Activated CD8-positive, alpha-beta T cell treated with anti-CD3 and anti-CD28 coated beads, Interleukin-2, amount 10 ng/mL, durations not matched to agents 7 days and 5 days (primary cell): ENCODE measurements around the gene IL17C. TPM values are rescaled to one million over a fixed set of nuclear protein-coding genes. Genes with fewer than 3 reads are reported as not detected.

Experiments
- ATAC-seq: fragments of 150-1000 bp; cut with Tn5 transposase; one replicate; pipeline ENCODE4 v1.10.0; 2021; ENCODE audit warnings: moderate library complexity
- CTCF ChIA-PET: fragments of 350-600 bp; sonication (Branson Sonifier 250); formaldehyde crosslinking; loops from one replicate; lab custom pipeline; 2021; ENCODE audit warnings: antibody characterized with exemption; lab: Charles Lee
- POLR2A ChIA-PET: fragments of 350-600 bp; sonication (Branson Sonifier 250); formaldehyde crosslinking; loops from one replicate; lab custom pipeline; 2021; ENCODE audit warnings: antibody characterized with exemption; lab: Charles Lee
- DNase-seq: peaks from one replicate; pipeline ENCODE4 v3.0.0-alpha.2; 2020
- H3K27ac Mint-ChIP-seq: one replicate; pipeline ENCODE4 v1.8.0; 2021; ENCODE audit warnings: mild to moderate bottlenecking, mixed read lengths
- H3K27me3 Mint-ChIP-seq: one replicate; pipeline ENCODE4 v1.8.0; 2021; ENCODE audit warnings: low read depth, mixed read lengths
- H3K36me3 Mint-ChIP-seq: one replicate; pipeline ENCODE4 v1.8.0; 2021; ENCODE audit warnings: low read depth, mixed read lengths
- H3K4me1 Mint-ChIP-seq: one replicate; pipeline ENCODE4 v1.8.0; 2021; ENCODE audit warnings: low read depth, mixed read lengths
- H3K4me3 Mint-ChIP-seq: one replicate; pipeline ENCODE4 v1.8.0; 2021; ENCODE audit warnings: mild to moderate bottlenecking, mixed read lengths
- H3K9me3 Mint-ChIP-seq: one replicate; pipeline ENCODE4 v1.8.0; 2022; ENCODE audit warnings: mixed read lengths; ENCODE audit not compliant: insufficient read depth
- total RNA-seq, 2 experiments: library from RNA; stranded (reverse); gene quantifications; one replicate each; pipeline ENCODE4 v1.2.3, GENCODE V29; 2021

IL17C gene, protein sequence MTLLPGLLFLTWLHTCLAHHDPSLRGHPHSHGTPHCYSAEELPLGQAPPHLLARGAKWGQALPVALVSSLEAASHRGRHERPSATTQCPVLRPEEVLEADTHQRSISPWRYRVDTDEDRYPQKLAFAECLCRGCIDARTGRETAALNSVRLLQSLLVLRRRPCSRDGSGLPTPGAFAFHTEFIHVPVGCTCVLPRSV
- under 1 TPM in 1 of 2 experiments, not detected in 1; 0.37 TPM for total RNA-seq

GRCh38 chr16:88638323-88639230, at the start of gene IL17C:
Gene IL17C, plus strand, starts transcription at chr16:88638572. Its CDS starts 70 bp downstream, at chr16:88638642.
- H3K27me3 Mint-ChIP-seq, result peaks cover 25% of the 10 kb centered on the region
- POLR2A ChIA-PET, result interaction anchor here (0.9 to 2.0 kb wide), 3 partner anchors 11 to 66 kb away, joined by 3 to 12 read pairs (median 8); no protein-coding TSS in a partner anchor
- no peak within 1 kb of the TSS for H3K4me3 Mint-ChIP-seq
- H3K36me3 Mint-ChIP-seq, result peaks cover 12% of the 10 kb centered on the region
- no peak for DNase-seq
- H3K9me3 Mint-ChIP-seq, result no peaks in the 10 kb centered on the region
- CTCF ChIA-PET, result no interaction called here
- peak within 1 kb of the TSS; percentile 26 for H3K27ac Mint-ChIP-seq
- ATAC-seq, result no peak
- H3K4me1 Mint-ChIP-seq, result peaks cover 44% of the 10 kb centered on the region

DNA sequence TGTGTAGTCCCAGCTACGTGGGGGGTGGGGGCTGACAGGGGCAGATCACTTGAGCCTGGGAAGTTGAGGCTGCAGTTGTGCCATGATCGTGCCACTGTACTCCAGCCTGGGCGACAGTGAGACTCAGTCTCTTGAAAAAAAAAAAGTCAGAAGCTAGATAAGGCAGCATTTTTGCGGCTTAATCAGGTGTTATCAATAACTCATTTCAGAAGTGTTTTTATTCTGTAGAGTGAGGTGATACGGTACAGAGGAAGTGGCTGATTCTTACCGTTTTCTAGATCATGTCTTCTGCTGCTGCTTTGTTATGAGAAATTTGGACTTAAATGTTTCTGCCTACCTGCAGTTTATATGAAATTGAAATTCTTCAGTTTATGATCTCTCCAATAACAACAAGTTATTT, 49.6 kb upstream of the IL17C start:
- CTCF ChIA-PET, result interaction anchor here (0.9 kb wide), 1 partner anchor 26 kb away, joined by 3 read pairs; no protein-coding TSS in a partner anchor
- POLR2A ChIA-PET, result interaction anchor here (1.3 to 1.4 kb wide), 2 partner anchors 18 to 31 kb away, joined by 3 to 5 read pairs; partner anchors contain the start of gene ZC3H18
- Mint-ChIP-seq H3K27me3 (no peaks in the 10 kb centered on the region), H3K4me3 (no peak overlapping the region), H3K4me1 (peaks cover 23% of the 10 kb centered on the region), H3K27ac (peak overlapping the region; percentile 33), H3K9me3 (no peaks in the 10 kb centered on the region), H3K36me3 (peaks cover 58% of the 10 kb centered on the region)
- no peak for ATAC-seq
- DNase-seq, result no peak

DNA sequence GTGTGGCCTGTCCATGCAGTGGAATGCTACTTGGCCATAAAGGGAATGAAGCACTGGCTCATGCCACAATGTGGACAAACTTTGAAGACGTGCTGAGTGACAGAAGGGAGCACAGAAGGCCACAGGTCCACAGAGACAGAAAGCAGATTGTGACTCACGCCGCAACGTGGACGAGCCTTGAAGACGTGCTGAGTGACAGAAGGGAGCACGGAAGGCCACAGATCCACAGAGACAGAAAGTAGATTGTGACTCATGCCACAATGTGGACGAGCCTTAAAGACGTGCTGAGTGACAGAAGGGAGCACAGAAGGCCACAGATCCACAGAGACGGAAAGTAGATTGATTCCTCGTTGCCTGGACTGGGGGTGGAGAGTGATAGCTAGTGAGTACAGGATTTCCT, 48.9 kb upstream of the IL17C start:
- ATAC-seq (no peak), DNase-seq (no peak)
- H3K4me3 Mint-ChIP-seq, result no peak overlapping the region
- peaks cover 21% of the 10 kb centered on the region for H3K4me1 Mint-ChIP-seq
- ChIA-PET POLR2A (interaction anchor here (1.4 kb wide), 1 partner anchor 19 kb away, joined by 5 read pairs; the partner anchor contains the start of gene ZC3H18), CTCF (no interaction called here)
- H3K36me3 Mint-ChIP-seq, result peaks cover 60% of the 10 kb centered on the region
- H3K27me3 Mint-ChIP-seq, result no peaks in the 10 kb centered on the region
- H3K27ac Mint-ChIP-seq, result peak overlapping the region; percentile 33
- H3K9me3 Mint-ChIP-seq, result no peaks in the 10 kb centered on the region

GRCh38 chr16:88591577-88592021, 46.8 kb upstream of the IL17C start:
- Mint-ChIP-seq H3K4me1 (peaks cover 17% of the 10 kb centered on the region), H3K27ac (peak overlapping the region; percentile 40), H3K36me3 (peaks cover 60% of the 10 kb centered on the region), H3K27me3 (no peaks in the 10 kb centered on the region), H3K4me3 (no peak overlapping the region), H3K9me3 (no peaks in the 10 kb centered on the region)
- POLR2A ChIA-PET, result interaction anchor here (0.7 kb wide), 1 partner anchor 1147 kb away, joined by 5 read pairs; no protein-coding TSS in a partner anchor
- DNase-seq (no peak), ATAC-seq (no peak)
- CTCF ChIA-PET, result no interaction called here

DNA sequence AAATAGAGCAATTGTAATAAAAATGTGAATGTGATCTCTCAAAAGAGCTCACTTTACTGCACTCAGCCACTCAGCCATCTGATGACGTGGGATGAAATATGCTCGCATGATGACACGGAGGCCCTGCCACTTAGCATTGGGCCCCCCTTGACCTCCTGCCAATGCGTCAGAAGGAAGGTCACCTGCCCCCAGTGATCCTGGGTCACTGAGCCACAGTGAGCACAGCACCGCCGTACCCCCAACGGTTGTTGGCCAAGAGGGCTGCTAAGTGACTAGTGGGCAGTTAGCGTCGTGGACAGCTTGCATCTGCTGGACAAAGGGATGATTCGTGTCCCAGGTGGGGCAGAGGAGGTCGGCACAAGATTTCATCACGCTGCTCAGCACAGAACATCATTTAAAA, 45.3 kb upstream of the IL17C start:
- CTCF ChIA-PET, result interaction anchor here (1.3 kb wide), 1 partner anchor 27 kb away, joined by 4 read pairs; no protein-coding TSS in a partner anchor
- ATAC-seq, result no peak

DNA sequence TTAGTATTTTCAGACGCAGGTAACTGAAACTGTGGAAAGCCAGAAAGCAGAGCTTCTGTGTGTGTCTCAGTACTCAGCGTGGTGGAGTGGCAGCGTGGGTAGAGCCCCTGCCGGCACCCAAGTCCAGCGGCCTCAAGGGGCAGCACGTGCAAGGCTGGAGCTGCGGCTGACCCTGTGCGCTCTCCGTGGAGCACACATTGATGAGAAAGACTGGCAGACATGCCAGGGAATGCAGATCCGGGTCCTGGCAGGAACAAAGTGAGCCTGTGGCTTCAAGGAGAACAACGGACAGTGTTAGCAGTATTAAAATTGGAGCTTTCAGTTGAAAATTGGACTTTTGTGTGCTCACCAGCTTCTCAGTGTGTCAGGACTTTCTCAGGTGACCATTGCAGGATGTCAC, 44.9 kb upstream of the IL17C start:
- ChIA-PET CTCF (interaction anchor here (1.3 kb wide), 1 partner anchor 26 kb away, joined by 4 read pairs; no protein-coding TSS in a partner anchor), POLR2A (interaction anchor here (0.6 to 1.6 kb wide), 2 partner anchors 17 to 130 kb away, joined by 3 read pairs; no protein-coding TSS in a partner anchor)

More for the DNA sequence above, 45.3 kb upstream of the IL17C start:
- no peak overlapping the region for H3K27ac Mint-ChIP-seq
- peaks cover 46% of the 10 kb centered on the region for H3K36me3 Mint-ChIP-seq
- H3K9me3 Mint-ChIP-seq, result no peaks in the 10 kb centered on the region
- H3K4me1 Mint-ChIP-seq, result peaks cover 13% of the 10 kb centered on the region
- POLR2A ChIA-PET, result interaction anchor here (0.7 to 1.6 kb wide), 2 partner anchors 17 to 611 kb away, joined by 3 to 4 read pairs; no protein-coding TSS in a partner anchor
- H3K27me3 Mint-ChIP-seq, result no peaks in the 10 kb centered on the region
- no peak for DNase-seq
- H3K4me3 Mint-ChIP-seq, result no peak overlapping the region

DNA sequence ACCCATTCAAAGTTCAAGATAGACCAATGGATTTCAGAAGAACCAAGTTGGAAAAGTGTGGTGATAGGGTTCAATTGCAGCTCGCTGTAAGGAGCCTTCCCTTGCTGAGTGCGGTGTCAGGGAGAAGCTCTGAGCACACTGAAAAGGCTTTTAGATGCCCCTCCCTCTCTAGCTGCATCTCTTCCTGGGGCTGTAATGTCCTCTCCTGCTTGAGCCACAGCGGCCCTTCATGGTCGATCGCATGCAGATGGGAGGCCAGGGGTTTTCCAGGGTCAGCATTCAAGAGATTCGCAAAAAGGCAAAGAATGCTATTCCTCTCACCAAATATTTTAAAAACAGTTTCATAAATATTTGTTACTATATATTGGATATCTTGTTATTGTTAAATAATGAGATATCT, 44.5 kb upstream of the IL17C start:
- ATAC-seq (no peak), DNase-seq (no peak)
- H3K27me3 Mint-ChIP-seq, result no peaks in the 10 kb centered on the region
- H3K9me3 Mint-ChIP-seq, result no peaks in the 10 kb centered on the region
- ChIA-PET CTCF (interaction anchor here (1.3 kb wide), 1 partner anchor 26 kb away, joined by 4 read pairs; no protein-coding TSS in a partner anchor), POLR2A (interaction anchor here (0.6 to 1.6 kb wide), 2 partner anchors 16 to 129 kb away, joined by 3 read pairs; no protein-coding TSS in a partner anchor)
- no peak overlapping the region for H3K4me3 Mint-ChIP-seq
- peaks cover 41% of the 10 kb centered on the region for H3K36me3 Mint-ChIP-seq
- peaks cover 6% of the 10 kb centered on the region for H3K4me1 Mint-ChIP-seq
- no peak overlapping the region for H3K27ac Mint-ChIP-seq

More for the DNA sequence above, 44.9 kb upstream of the IL17C start:
- DNase-seq (no peak), ATAC-seq (no peak)
- Mint-ChIP-seq H3K4me1 (peaks cover 9% of the 10 kb centered on the region), H3K9me3 (no peaks in the 10 kb centered on the region), H3K4me3 (no peak overlapping the region), H3K27ac (no peak overlapping the region), H3K36me3 (peaks cover 43% of the 10 kb centered on the region), H3K27me3 (no peaks in the 10 kb centered on the region)

DNA sequence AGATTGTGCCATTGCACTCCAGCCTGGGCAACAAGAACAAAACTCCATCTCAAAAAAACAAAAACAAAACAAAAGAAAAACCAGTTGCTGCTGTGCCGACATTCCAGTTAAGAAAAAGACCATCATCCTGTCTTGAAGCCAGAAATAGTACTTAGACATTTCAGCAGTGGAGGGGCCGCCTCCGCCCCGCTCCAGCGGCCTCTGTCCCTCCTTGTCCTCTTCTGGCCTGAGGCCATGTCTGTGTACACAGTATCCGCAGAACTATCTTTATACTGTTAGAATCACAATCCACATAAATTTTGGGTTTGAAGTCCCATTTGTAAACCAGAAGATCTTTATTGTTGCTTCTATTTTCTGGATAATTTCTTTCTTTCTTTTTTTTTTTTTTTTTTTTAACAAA, 43.3 kb upstream of the IL17C start:
- Mint-ChIP-seq H3K9me3 (no peaks in the 10 kb centered on the region), H3K27ac (no peak overlapping the region), H3K4me3 (no peak overlapping the region), H3K36me3 (peaks cover 41% of the 10 kb centered on the region), H3K27me3 (no peaks in the 10 kb centered on the region), H3K4me1 (peaks cover 3% of the 10 kb centered on the region)
- ChIA-PET CTCF (interaction anchor here (1.3 kb wide), 1 partner anchor 24 kb away, joined by 3 read pairs; no protein-coding TSS in a partner anchor), POLR2A (no interaction called here)
- ATAC-seq (no peak), DNase-seq (no peak)

GRCh38 chr16:88595921-88596320, 42.5 kb upstream of the IL17C start:
- Mint-ChIP-seq H3K36me3 (peaks cover 43% of the 10 kb centered on the region), H3K27ac (no peak overlapping the region), H3K27me3 (no peaks in the 10 kb centered on the region), H3K4me1 (peaks cover 3% of the 10 kb centered on the region), H3K9me3 (no peaks in the 10 kb centered on the region), H3K4me3 (no peak overlapping the region)
- ChIA-PET CTCF (interaction anchor here (1.0 to 1.3 kb wide), 2 partner anchors 24 to 1315 kb away, joined by 3 read pairs; no protein-coding TSS in a partner anchor), POLR2A (no interaction called here)
- ATAC-seq, result no peak
- DNase-seq, result no peak

DNA sequence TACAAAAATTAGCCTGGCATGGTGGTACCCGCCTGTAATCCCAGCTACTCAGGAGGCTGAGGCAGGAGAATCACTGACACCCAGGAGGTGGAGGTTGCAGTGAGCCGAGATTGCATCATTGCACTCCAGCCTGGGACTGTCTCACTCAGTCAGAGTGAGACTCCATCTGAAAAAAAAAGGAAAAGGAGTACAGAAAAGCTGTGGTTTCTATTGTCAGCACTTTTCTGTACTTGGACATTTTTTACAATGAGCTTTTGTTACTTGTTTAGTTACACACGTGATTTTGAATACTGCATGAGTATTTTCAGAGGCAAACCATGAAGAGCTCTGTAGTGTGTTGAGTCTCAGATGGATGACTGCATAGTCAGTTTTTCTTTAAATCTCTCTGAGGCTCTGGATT, 41.9 kb upstream of the IL17C start:
- ATAC-seq, result no peak
- DNase-seq, result no peak

DNA sequence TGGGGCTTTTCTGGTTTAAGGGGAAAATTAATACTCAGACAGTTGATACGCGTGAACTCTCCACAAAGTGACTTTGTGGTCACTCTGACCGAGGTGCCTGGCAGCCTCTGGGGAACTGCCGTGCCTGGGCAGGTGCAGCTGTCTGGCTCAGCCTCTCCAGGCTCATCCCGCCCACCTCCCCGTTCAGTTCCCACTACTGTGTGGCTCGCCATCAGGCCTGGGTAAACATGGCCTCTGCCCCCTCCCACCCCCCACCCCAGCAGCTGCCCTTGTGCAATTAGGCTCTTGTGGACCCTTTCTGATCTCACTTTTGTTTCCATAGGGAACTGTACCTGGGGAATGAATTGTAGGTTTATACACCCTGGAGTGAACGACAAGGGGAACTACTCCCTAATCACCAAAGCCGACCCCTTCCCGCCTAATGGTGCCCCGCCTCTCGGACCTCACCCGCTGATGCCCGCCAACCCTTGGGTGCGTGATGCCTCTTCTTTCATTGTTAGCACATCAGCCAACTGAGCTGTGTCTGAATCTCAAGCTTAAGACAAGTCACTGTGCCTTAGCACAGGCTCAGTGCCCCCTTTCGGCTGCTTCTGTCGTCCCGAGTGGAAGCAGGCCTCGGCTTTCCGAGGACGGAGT, 40.4 kb upstream of the IL17C start:
- Mint-ChIP-seq H3K27me3 (no peaks in the 10 kb centered on the region), H3K4me1 (no peaks in the 10 kb centered on the region), H3K4me3 (no peak overlapping the region), H3K9me3 (no peaks in the 10 kb centered on the region), H3K36me3 (peaks cover 47% of the 10 kb centered on the region), H3K27ac (no peak overlapping the region)
- ATAC-seq (no peak), DNase-seq (no peak)
- CTCF ChIA-PET, result no interaction called here
- POLR2A ChIA-PET, result no interaction called here

More for the DNA sequence above, 41.9 kb upstream of the IL17C start:
- no peak overlapping the region for H3K27ac Mint-ChIP-seq
- no peaks in the 10 kb centered on the region for H3K9me3 Mint-ChIP-seq
- H3K36me3 Mint-ChIP-seq, result peaks cover 44% of the 10 kb centered on the region
- POLR2A ChIA-PET, result interaction anchor here (0.6 kb wide), 1 partner anchor 153 kb away, joined by 4 read pairs; no protein-coding TSS in a partner anchor
- no peaks in the 10 kb centered on the region for H3K27me3 Mint-ChIP-seq
- peaks cover 2% of the 10 kb centered on the region for H3K4me1 Mint-ChIP-seq
- CTCF ChIA-PET, result interaction anchor here (1.0 to 1.3 kb wide), 2 partner anchors 23 to 1314 kb away, joined by 3 read pairs; no protein-coding TSS in a partner anchor
- H3K4me3 Mint-ChIP-seq, result no peak overlapping the region
